HUDEP-2 (cell line): Measurements from ENCODE around the gene TMEM240.
"Not testable (repeated sequence)": the region's sequence is repeated elsewhere in the genome, so short reads cannot be mapped to it uniquely, and the experiment has no call there.

Source experiments
- DNase-seq, 76 experiments: peaks; one replicate each; lab custom pipeline; 2025; ENCODE audit not compliant: unreplicated experiment in 76 of 76; lab: John Stamatoyannopoulos, UW

TMEM240 gene

DNA sequence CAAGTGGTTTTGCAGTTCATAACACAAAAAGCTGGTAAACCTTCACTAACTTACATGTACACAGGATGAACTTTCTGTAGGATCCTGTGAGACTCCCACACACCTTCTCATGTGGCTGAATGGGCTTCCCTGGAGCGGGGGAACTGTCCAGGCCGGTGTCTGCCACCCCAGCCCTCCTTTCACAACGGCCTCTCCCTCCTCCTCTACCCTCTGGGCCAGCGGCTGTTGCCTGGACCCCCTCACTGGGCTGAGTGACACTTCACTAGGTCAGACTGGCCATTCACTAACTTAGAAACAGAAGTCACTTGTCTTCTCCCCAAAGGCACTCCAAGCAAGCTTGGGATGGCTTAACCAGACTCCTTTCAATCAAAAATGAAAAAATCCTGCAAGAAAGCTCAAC is 18.2 kb upstream of the TMEM240 start:
- no peak for DNase-seq

- not testable (repeated sequence) for DNase-seq
Measured at GRCh38 chr1:1557688-1558087, 17.3 kb upstream of the TMEM240 start.

DNA sequence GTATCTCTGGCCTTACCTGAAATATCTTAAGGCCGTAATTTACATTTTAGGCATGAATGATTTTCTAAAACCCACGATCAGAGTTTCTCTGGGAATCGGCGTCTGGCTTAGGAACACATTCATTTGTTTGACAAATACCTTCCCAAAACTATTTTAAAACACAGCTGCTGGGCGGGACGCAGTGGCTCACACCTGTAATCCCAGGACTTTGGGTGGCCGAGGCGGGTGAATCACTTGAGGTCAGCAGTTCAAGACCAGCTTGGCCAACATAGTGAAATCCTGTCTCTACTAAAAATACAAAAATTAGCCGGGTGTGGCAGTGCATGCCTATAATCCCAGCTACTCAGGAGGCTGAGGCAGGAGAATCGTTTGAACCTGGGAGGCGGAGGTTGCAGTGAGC is 16.5 kb upstream of the TMEM240 start:
- DNase-seq, result not testable (repeated sequence)

GRCh38 chr1:1556505-1556904 is 16.1 kb upstream of the TMEM240 start:
- DNase-seq, result no peak

DNA sequence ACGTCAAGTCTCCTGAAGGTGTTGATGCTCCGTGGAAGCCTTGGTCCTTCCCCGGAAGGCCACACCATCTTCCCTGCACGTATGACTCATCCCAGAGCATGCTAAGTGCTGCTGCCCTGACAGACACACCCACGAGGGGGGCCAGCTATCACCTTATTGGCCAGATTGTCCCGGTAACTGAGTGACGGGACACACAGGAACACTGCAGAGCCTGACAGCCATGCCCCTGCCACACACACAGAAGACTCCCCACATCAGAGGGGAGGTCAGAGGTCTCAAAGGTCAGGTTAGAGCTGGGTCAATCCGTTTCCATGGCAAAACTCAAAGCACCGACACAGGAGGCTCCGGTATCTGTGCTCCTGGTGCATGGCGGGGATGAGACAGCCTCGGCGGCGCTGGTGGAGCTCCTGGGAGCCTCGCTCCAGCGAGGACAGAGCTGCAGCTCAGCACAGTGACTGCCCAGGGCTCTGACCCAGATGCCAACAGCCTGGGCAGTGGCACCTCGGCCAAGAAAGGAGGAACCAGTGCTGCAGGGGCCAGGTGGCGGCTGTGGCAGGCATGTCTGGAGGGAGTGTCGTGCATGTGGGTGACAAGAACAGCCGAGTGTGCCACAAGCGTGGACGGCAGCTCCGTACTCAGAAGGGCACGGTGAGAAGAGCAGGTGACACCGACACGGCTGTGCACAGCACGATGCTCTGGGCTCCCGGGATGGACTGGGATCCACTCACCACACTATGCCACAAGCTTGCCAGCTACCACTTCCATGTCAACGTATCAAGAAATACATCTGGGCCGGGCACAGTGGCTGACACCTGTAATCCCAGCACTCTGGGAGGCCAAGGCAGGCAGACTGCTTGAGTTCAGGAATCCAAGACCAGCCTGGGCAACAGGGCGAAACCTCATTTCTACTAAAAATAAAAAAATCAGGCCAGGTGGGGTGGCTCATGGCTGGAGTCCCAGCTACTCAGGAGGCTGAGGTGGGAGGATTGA is 14.8 kb upstream of the TMEM240 start:
- peak in 4 of 76 experiments; percentile 13 to 31 (median 24) for DNase-seq

DNA sequence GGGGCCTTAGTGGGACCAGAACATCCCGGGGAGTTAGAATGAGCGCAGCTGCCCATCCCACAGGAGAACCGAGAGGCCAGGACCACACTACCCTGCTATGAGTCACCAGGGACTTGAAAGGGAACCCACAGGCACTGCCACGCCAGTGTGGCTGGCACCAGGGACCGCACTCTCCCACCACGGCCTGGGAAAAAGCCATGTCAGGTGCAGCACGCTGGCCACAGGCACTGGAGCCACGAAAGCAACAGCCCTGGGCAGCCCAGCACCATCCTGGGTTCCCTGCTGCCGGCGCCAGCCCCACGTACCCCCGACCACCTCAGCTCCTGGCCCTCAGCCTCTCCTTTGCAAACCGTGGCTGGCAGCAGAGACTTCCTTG is 14.1 kb upstream of the TMEM240 start:
- no peak for DNase-seq

DNA sequence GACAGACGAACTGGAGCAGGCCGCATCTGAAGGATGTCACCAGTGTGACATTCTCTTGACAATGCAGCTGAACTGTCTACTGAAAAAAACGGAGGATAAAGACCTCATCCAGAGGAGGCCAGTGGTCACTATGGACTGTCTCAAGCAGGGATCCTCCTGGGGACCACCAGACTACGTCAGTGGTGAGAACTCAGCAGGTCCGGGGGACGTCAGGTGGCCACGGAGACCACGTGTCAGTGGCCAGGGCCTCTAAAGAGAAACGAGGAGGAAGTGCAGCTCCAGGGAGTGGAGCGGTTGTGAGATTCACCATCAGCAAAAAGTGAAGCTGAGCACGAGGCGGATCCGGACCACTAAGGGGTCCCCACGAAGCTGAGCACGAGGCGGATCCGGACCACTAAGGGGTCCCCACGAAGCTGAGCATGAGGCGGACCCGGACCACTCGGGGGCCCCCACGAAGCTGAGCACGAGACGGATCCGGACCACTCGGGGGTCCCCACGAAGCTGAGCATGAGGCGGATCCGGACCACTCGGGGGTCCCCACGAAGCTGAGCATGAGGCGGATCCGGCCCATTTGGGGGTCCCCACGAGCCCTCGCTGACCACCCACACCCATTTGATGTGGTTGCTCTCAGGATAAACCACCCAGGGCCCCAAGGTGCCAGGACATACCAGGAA is 13.5 kb upstream of the TMEM240 start:
- no peak for DNase-seq

GRCh38 chr1:1552263-1552639 is 11.8 kb upstream of the TMEM240 start:
- no peak for DNase-seq

GRCh38 chr1:1551524-1552262 is 11.3 kb upstream of the TMEM240 start:
- DNase-seq, result no peak

- peak in 2 of 76 experiments; percentile 19 to 32 for DNase-seq
Measured at GRCh38 chr1:1550591-1551432, 10.4 kb upstream of the TMEM240 start.

DNA sequence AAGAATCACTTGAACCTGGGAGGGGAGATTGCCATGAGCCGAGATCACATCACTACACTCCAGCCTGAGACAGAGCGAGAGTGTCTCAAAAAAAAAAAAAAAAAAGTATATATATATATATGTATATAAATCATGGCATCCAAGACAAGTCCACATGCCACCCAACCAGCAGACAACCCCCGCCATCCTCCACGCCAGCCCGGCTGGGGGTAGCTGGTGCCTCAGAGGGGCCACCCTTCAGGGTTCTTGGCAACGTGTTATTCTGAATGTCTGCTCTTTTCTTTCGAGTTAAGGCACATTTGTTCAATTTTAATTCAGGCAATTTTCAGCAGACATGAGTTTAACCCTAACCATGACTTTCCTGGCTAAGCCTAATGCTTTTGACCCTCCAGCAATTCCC is 9.7 kb upstream of the TMEM240 start:
- no peak for DNase-seq

DNA sequence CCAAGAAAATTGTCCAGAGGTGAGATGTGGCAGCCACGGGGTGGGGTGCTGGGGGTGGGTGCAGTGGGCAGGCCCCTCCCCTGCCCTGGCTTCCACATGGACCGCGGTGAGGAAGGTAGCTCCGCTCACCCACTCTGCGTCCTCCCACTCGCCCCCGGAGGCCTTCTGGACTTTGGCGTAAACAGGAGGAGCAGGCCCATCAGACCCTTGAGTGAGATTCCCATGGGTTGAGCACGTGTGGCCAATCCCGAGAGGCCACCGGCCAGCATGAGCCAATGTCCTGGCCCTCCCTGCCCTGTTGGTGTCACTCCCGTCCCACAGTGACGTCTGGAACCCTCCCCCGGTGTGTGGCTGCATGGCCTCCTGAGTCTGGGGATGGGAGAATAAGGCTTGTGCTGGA is 8.2 kb upstream of the TMEM240 start:
- DNase-seq, result no peak

DNA sequence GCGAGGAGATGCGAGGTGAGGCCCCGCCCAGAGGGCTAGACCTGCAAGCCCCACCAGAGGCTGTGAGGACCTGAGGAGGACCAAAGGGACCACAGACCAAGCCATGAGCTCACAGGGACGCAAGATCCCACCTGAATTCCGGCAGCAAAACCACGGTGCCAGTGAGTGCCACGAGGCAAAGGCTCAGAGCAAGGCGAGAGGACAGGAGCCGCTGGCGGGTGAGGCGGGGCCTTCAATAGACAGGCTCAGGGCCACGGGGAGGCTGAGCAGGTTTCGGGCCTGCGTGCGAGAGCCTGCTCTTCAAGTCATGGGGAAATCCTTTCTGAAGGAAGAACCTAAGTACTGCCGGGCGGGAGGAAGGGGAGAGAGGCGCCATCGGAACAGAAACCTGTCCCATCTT is 7.1 kb upstream of the TMEM240 start:
- no peak for DNase-seq

GRCh38 chr1:1547011-1547410 is 6.6 kb upstream of the TMEM240 start:
- DNase-seq, result no peak

DNA sequence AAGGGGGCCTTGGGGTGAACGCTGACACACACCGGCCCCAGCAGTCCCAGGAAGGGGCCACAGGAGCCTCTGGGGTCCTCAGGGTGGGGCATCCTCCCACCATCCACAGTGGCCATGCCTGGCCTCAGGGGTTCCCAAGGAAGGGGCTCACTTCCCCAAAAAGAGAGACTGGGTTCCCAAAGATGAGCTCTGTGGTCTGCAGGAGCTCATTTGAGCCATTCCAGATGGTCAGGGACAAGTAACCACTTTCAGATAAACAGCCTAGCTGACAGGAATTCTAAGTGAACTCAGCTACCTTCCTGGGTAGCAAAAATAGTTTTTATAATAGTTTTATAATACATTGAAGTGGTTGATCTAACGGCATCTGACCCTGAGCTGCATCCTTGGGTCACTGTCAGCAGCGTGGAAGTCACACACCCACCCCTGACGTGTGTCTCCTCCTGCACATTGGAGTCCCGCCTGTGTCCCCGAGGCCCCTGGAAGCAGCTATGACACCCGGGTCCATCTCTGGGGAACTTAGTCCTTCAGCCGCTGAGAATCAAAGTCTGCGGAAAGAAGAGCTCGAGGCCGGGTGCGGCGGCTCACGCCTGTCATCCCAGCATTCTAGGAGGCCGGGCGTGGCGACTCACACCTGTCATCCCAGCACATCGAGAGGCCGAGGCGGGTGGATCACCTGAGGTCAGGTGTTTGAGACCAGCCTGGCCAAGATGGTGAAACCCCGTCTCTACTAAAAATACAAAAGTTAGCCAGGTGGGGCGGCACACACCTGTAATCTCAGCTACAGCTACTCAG is 5.7 kb upstream of the TMEM240 start:
- no peak for DNase-seq

DNA sequence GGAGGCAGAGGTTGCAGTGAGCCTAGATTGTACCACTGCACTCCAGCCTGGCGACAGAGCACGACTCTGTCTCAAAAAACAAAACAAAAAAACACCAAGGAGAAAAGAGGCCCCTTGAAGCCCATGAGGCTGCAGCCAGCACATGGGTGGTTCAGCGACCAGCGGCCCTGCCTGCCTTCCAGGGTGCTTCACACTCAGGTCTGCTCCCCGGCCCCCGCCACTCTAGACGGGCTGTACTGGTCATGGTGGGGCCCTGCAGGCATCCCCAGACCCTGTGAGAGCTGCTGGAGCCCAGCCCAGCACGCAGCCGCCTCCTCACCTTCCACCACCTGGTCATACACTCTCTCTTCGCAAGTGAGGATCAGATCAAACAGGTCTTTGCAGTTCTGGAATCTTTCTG is 4.1 kb upstream of the TMEM240 start:
- DNase-seq, result no peak

DNA sequence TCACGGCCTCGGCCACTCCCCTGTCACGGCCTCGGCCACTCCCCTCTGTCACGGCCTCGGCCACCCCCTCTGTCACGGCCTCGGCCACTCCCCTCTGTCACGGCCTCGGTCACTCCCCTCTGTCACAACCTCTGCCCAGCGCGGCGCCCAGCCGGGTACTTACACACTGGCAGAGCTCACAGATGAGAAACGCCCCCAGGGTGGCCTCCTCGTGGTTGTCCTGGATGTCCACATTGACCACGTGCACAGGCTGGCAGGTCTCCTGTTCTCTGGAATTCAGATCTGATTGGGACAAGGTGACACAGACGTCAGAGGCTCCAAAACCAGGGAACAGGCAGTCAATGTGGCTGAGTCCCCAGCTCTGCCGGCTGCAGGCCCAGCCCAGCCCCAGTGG is 3.3 kb upstream of the TMEM240 start:
- DNase-seq, result peak in 2 of 76 experiments; percentile 7 to 28

GRCh38 chr1:1542766-1543705 is 2.6 kb upstream of the TMEM240 start:
- peak in 21 of 76 experiments; percentile 3 to 55 (median 30) for DNase-seq
